SU-DHL-6 (cell line): ENCODE data around the gene PRR30.

Experiments
- H2AFZ ChIP-seq: fragments of 200-600 bp; sonication (generic); 2 replicates; pipeline ENCODE4 v1.6.1; 2014; ENCODE audit warnings: low read depth, mild to moderate bottlenecking, moderate library complexity, mixed read lengths, antibody characterized with exemption, low read length; ENCODE audit not compliant: severe bottlenecking
- H3F3A ChIP-seq: fragments of 200-600 bp; shearing (Covaris generic); 2 replicates; pipeline ENCODE4 v1.6.0; 2016; ENCODE audit warnings: antibody characterized with exemption, mild to moderate bottlenecking; ENCODE audit not compliant: insufficient read depth
- H3K27ac ChIP-seq: fragments of 200-600 bp; sonication (generic); 2 replicates; pipeline ENCODE4 v1.5.1; 2016; ENCODE audit warnings: low read depth, mild to moderate bottlenecking, low read length, moderate library complexity, mixed read lengths
- H3K27me3 ChIP-seq: fragments of 200-600 bp; sonication (generic), shearing (Covaris generic); 2 replicates; pipeline ENCODE4 v1.6.0; 2014; ENCODE audit warnings: mild to moderate bottlenecking, low read length
- H3K36me3 ChIP-seq: fragments of 200-600 bp; sonication (generic); 2 replicates; pipeline ENCODE4 v1.6.1; 2014; ENCODE audit warnings: mild to moderate bottlenecking, low read length, mixed read lengths
- H3K4me2 ChIP-seq: fragments of 300-600, 200-600 bp; shearing (Covaris generic), sonication (generic); 2 replicates; pipeline ENCODE4 v1.6.0; 2014; ENCODE audit warnings: low read length, low read depth, mild to moderate bottlenecking; ENCODE audit not compliant: poor library complexity, severe bottlenecking
- H3K4me3 ChIP-seq: fragments of 200-600 bp; sonication (generic); 2 replicates; pipeline ENCODE4 v1.5.1; 2014; ENCODE audit warnings: antibody characterized with exemption, low read length, mild to moderate bottlenecking, mixed read lengths; ENCODE audit not compliant: insufficient read depth, poor library complexity, severe bottlenecking
- H3K79me2 ChIP-seq: fragments of 200-600 bp; sonication (generic); 2 replicates; pipeline ENCODE4 v1.6.1; 2014; ENCODE audit warnings: mild to moderate bottlenecking, low read length, moderate library complexity; ENCODE audit not compliant: insufficient read depth
- H3K9ac ChIP-seq: fragments of 200-600 bp; sonication (generic); 2 replicates; pipeline ENCODE4 v1.7.0; 2014; ENCODE audit warnings: mild to moderate bottlenecking, low read length
- H3K9me2 ChIP-seq: fragments of 200-600 bp; sonication (generic); replicated peaks from 2 replicates; pipeline ENCODE4 v1.6.1; 2014; ENCODE audit warnings: low read length; ENCODE audit not compliant: insufficient read depth
- H3K9me3 ChIP-seq: fragments of 200-600 bp; sonication (generic); 2 replicates; pipeline ENCODE4 v1.6.1; 2014; ENCODE audit warnings: low read length, mixed read lengths; ENCODE audit not compliant: insufficient read depth
- H4K20me1 ChIP-seq: fragments of 200-600 bp; sonication (generic); 2 replicates; pipeline ENCODE4 v1.6.1; 2014; ENCODE audit warnings: low read depth, mild to moderate bottlenecking, antibody characterized with exemption, low read length, moderate library complexity, mixed read lengths
- EZH2phosphoT487 ChIP-seq: fragments of 200-600 bp; sonication (generic), shearing (Covaris generic); conservative IDR thresholded peaks from 2 replicates; pipeline ENCODE4 v1.6.1; 2018; ENCODE audit warnings: mild to moderate bottlenecking, antibody characterized with exemption, low read length, moderate library complexity, mixed read lengths
- TF ChIP-seq, protein P1 (sequence below): fragments of 200-600 bp; sonication (generic); IDR thresholded peaks from one replicate; pipeline ENCODE4 v1.5.1; 2017; ENCODE audit warnings: antibody characterized with exemption, mild to moderate bottlenecking, low read length, moderate library complexity; ENCODE audit not compliant: insufficient read depth, poor library complexity, severe bottlenecking

PRR30 gene

DNA sequence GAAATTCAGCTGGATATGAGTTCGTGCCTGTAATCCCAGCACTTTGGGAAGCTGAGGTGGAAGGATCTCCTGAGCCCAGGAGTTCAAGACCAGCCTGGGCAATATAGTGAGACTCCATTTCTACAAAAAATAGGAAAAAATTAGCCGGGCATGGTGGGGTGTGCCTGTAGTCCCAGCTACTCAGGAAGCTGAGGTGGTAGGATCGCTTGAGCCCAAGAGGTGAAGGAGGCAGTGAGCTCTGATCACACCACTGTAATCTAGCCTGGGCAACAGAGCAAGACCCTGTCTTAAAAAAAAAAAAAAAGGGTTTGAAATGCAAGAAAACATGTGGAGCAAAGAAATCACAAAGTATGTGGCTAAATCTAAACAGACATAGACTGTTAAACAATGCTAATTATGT is 30.1 kb downstream of the PRR30 start:
- H3K27ac ChIP-seq = no peak overlapping the region
- no peaks in the 10 kb centered on the region for H3K36me3 ChIP-seq
- no peaks in the 10 kb centered on the region for H3K9me2 ChIP-seq
- no peak overlapping the region for H3K4me3 ChIP-seq
- no peaks in the 10 kb centered on the region for H3F3A ChIP-seq
- H3K9me3 ChIP-seq = no peaks in the 10 kb centered on the region
- no peak overlapping the region for H2AFZ ChIP-seq
- no peak overlapping the region for H3K9ac ChIP-seq
- TF ChIP-seq, protein P1, sequence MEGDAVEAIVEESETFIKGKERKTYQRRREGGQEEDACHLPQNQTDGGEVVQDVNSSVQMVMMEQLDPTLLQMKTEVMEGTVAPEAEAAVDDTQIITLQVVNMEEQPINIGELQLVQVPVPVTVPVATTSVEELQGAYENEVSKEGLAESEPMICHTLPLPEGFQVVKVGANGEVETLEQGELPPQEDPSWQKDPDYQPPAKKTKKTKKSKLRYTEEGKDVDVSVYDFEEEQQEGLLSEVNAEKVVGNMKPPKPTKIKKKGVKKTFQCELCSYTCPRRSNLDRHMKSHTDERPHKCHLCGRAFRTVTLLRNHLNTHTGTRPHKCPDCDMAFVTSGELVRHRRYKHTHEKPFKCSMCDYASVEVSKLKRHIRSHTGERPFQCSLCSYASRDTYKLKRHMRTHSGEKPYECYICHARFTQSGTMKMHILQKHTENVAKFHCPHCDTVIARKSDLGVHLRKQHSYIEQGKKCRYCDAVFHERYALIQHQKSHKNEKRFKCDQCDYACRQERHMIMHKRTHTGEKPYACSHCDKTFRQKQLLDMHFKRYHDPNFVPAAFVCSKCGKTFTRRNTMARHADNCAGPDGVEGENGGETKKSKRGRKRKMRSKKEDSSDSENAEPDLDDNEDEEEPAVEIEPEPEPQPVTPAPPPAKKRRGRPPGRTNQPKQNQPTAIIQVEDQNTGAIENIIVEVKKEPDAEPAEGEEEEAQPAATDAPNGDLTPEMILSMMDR = no peak
- TF ChIP-seq EZH2phosphoT487 = no peak
- H3K79me2 ChIP-seq = no peaks in the 10 kb centered on the region
- no peaks in the 10 kb centered on the region for H4K20me1 ChIP-seq
- no peak overlapping the region for H3K4me2 ChIP-seq
- no peaks in the 10 kb centered on the region for H3K27me3 ChIP-seq

DNA sequence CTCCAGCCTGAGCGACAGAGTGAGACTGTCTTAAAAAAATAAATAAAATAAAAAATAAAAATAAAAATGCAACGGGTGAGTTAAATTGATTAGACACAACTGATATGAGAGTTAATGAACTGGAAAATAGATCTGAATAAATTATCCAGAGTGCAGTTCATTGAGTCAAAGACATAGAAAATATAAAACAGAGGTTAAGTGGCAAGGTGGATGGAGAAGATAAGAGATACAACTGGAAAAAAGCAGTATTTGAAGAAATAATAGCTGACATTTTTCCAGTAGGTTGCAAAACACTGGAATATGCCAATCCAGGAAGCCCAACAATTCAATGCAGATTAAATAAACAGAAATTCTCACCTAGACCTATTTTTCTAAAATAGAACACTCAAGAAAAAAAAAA is 31.0 kb downstream of the PRR30 start:
- no peak overlapping the region for H3K9ac ChIP-seq
- no peak overlapping the region for H3K27ac ChIP-seq
- TF ChIP-seq EZH2phosphoT487 = no peak
- TF ChIP-seq, protein P1 = no peak
- no peaks in the 10 kb centered on the region for H3K36me3 ChIP-seq
- no peaks in the 10 kb centered on the region for H3K9me2 ChIP-seq
- no peaks in the 10 kb centered on the region for H3F3A ChIP-seq
- no peaks in the 10 kb centered on the region for H4K20me1 ChIP-seq
- H3K9me3 ChIP-seq = no peaks in the 10 kb centered on the region
- no peak overlapping the region for H3K4me2 ChIP-seq
- no peak overlapping the region for H3K4me3 ChIP-seq
- no peaks in the 10 kb centered on the region for H3K27me3 ChIP-seq
- H2AFZ ChIP-seq = no peak overlapping the region
- no peaks in the 10 kb centered on the region for H3K79me2 ChIP-seq

DNA sequence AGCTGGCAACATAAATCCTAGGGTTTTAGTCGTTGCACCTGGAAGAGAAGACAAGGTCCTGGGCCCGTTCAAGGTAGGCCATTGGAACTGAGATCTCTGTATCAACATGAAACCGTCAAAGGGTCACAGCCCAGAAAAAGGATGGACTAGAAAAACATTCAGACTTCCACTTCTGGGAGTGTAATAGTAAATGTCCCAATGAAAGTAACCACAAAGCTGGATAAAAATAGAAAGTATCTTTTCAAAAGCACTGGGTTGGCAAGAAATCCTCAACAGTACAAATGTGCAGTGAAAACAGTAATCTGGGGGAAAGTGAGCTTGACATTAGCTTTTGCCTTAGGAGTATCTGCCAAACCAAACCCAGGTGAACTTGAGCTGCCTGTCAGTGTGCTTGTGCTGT is 33.2 kb downstream of the PRR30 start:
- Histone ChIP-seq H3K79me2 (no peaks in the 10 kb centered on the region), H3K27ac (no peak overlapping the region), H3F3A (no peaks in the 10 kb centered on the region), H4K20me1 (no peaks in the 10 kb centered on the region), H3K9ac (no peak overlapping the region), H3K4me2 (no peak overlapping the region), H3K36me3 (no peaks in the 10 kb centered on the region), H3K27me3 (no peaks in the 10 kb centered on the region), H3K9me3 (no peaks in the 10 kb centered on the region), H3K9me2 (no peaks in the 10 kb centered on the region), H2AFZ (no peak overlapping the region), H3K4me3 (no peak overlapping the region)
- TF ChIP-seq EZH2phosphoT487 = no peak
- TF ChIP-seq, protein P1 = no peak
